B cell (primary cell): ENCODE measurements around the gene EIF1B. TPM values are rescaled to one million over a fixed set of nuclear protein-coding genes. Genes with fewer than 3 reads are reported as not detected.

Experiments
- ATAC-seq: fragments of 200-7000 bp; cut with Tn5 transposase; one replicate; pipeline ENCODE4 v1.10.0; 2021; ENCODE audit warnings: low read depth, mild to moderate bottlenecking, moderate number of reproducible peaks, moderate library complexity
- CTCF ChIA-PET: fragments of 350-600 bp; sonication (Branson Sonifier 250); formaldehyde crosslinking; loops from one replicate; lab custom pipeline; 2021; ENCODE audit warnings: antibody characterized with exemption, inconsistent platforms; lab: Charles Lee
- POLR2A ChIA-PET: fragments of 350-600 bp; sonication (Branson Sonifier 250); formaldehyde crosslinking; loops from one replicate; lab custom pipeline; 2021; ENCODE audit warnings: antibody characterized with exemption; lab: Charles Lee
- DNase-seq: peaks from one replicate; pipeline ENCODE4 v3.0.0; 2013
- H2AFZ ChIP-seq: 2 replicates; pipeline ENCODE4 v1.6.1; 2012; ENCODE audit warnings: mild to moderate bottlenecking, low read depth, low read length; ENCODE audit not compliant: insufficient read depth, poor library complexity, severe bottlenecking
- H3K27ac ChIP-seq, 2 donors: 1 replicate in 1 of 2; 2 replicates in 1 of 2; pipeline ENCODE4 v1.5.1; 2012 to 2013; ENCODE audit warnings: low read length in 2 of 2, mild to moderate bottlenecking in 2 of 2, moderate library complexity in 1 of 2
- H3K27me3 ChIP-seq, 4 experiments: fragments of 200-600 bp in 1 of 4; sonication (generic) in 1 of 4; replicated peaks in 1 of 4; 1 replicate in 2 of 4; 2 replicates in 2 of 4; pipeline versions ENCODE4 v1.6.1 to v1.7.0; 2013 to 2016; ENCODE audit warnings: low read length in 3 of 4, mild to moderate bottlenecking in 2 of 4, mixed read lengths in 1 of 4, moderate library complexity in 1 of 4; ENCODE audit not compliant: insufficient read depth in 4 of 4, control insufficient read depth in 3 of 4; ENCODE audit errors: control extremely low read depth in 1 of 4
- H3K36me3 ChIP-seq, 2 experiments: replicated peaks in 1 of 2; 1 replicate in 1 of 2; 2 replicates in 1 of 2; pipeline versions ENCODE4 v1.6.1 to v1.7.1; 2013; ENCODE audit warnings: low read length in 1 of 2; ENCODE audit not compliant: insufficient read depth in 2 of 2, control insufficient read depth in 1 of 2; ENCODE audit errors: control extremely low read depth in 1 of 2, extremely low read depth in 1 of 2
- H3K4me1 ChIP-seq, 2 donors: fragments of 200-600 bp in 1 of 2; sonication (generic) in 1 of 2; 1 replicate in 1 of 2; 2 replicates in 1 of 2; pipeline versions ENCODE4 v1.5.1 to v1.6.1; 2013 to 2017; ENCODE audit warnings: low read length in 2 of 2; ENCODE audit not compliant: control insufficient read depth in 2 of 2, insufficient read depth in 2 of 2
- H3K4me2 ChIP-seq: replicated peaks from 2 replicates; pipeline ENCODE3; 2012; ENCODE audit warnings: mild to moderate bottlenecking, low read depth, low read length; ENCODE audit not compliant: poor library complexity, severe bottlenecking
- H3K4me3 ChIP-seq, 5 experiments: fragments of 200-600 bp in 1 of 5; sonication (generic) in 1 of 5; 1 replicate in 3 of 5; 2 replicates in 2 of 5; pipeline versions ENCODE4 v1.5.1 to v1.7.0; 2011 to 2016; ENCODE audit warnings: low read length in 4 of 5, mild to moderate bottlenecking in 4 of 5, low read depth in 2 of 5, control low read depth in 1 of 5, moderate library complexity in 1 of 5; ENCODE audit not compliant: insufficient read depth in 1 of 5; ENCODE audit errors: control extremely low read depth in 1 of 5, extremely low read depth in 1 of 5
- H3K79me2 ChIP-seq: fragments of 200-600 bp; sonication (generic); one replicate; pipeline ENCODE4 v1.6.0; 2016; ENCODE audit warnings: low read length; ENCODE audit not compliant: control insufficient read depth, insufficient read depth
- H3K9ac ChIP-seq: fragments of 200-600 bp; sonication (generic); 2 replicates; pipeline ENCODE4 v1.6.1; 2017; ENCODE audit warnings: mild to moderate bottlenecking, low read length, moderate library complexity
- H3K9me3 ChIP-seq, 3 donors: one replicate each; pipeline versions ENCODE4 v1.6.1 to v1.7.1; 2013; ENCODE audit warnings: low read length in 2 of 3; ENCODE audit not compliant: control insufficient read depth in 2 of 3, insufficient read depth in 1 of 3; ENCODE audit errors: control extremely low read depth in 1 of 3
- H4K20me1 ChIP-seq: 2 replicates; pipeline ENCODE4 v1.6.0; 2012; ENCODE audit warnings: mild to moderate bottlenecking, low read length; ENCODE audit not compliant: insufficient read depth, control insufficient read depth, poor library complexity, severe bottlenecking
- H3K27ac Mint-ChIP-seq: one replicate; pipeline ENCODE4 v1.8.0; 2021; ENCODE audit warnings: mixed read lengths
- H3K27me3 Mint-ChIP-seq: one replicate; pipeline ENCODE4 v1.8.0; 2021; ENCODE audit warnings: mixed read lengths
- H3K4me1 Mint-ChIP-seq: one replicate; pipeline ENCODE4 v1.8.0; 2021; ENCODE audit warnings: mixed read lengths
- H3K4me3 Mint-ChIP-seq: one replicate; pipeline ENCODE4 v1.8.0; 2021; ENCODE audit warnings: mixed read lengths
- H3K9me3 Mint-ChIP-seq: one replicate; pipeline ENCODE4 v1.8.0; 2022; ENCODE audit warnings: mixed read lengths; ENCODE audit not compliant: insufficient read depth
- EZH2 ChIP-seq: IDR thresholded peaks from 2 replicates; pipeline ENCODE4 v1.6.1; 2012; ENCODE audit warnings: borderline replicate concordance, low read depth, mild to moderate bottlenecking, moderate library complexity, low read length; ENCODE audit not compliant: insufficient read depth, poor library complexity, severe bottlenecking
- WGBS: methylation state at CpG from one replicate; pipeline ENCODE4 v1.1.5; 2013; ENCODE audit warnings: missing lambda C conversion rate; ENCODE audit not compliant: insufficient coverage; 5-methylcytosine and 5-hydroxymethylcytosine counted together
- intact Hi-C: fragments of 100-400 bp; cut with micrococcal nuclease; formaldehyde crosslinking; loops from one replicate; pipeline ENCODE4 v1.10.0; 2022
- polyA plus RNA-seq: library from polyadenylated mRNA; depleted of rRNA; stranded (reverse); fragments of >200 nt; gene quantifications from 2 replicates; pipeline ENCODE4 v1.2.3, GENCODE V29; 2012
- total RNA-seq, 2 donors: library from RNA; stranded (reverse); fragments of 120-200 nt in 1 of 2; gene quantifications; 1 replicate in 1 of 2; 2 replicates in 1 of 2; pipeline versions ENCODE4 v1.2.3 to v1.2.4, GENCODE V29; 2013 to 2022
- TF ChIP-seq, protein P1 (sequence below): fragments of 200-600 bp; IDR thresholded peaks from one replicate; pipeline ENCODE4 v1.8.0; 2022; ENCODE audit warnings: antibody characterized with exemption, mild to moderate bottlenecking

Gene EIF1B
- total and polyA plus RNA-seq, 2 donors (not counting 1 experiment from before 2014, with no cell fraction given) = 76.7 to 78.1 TPM

DNA sequence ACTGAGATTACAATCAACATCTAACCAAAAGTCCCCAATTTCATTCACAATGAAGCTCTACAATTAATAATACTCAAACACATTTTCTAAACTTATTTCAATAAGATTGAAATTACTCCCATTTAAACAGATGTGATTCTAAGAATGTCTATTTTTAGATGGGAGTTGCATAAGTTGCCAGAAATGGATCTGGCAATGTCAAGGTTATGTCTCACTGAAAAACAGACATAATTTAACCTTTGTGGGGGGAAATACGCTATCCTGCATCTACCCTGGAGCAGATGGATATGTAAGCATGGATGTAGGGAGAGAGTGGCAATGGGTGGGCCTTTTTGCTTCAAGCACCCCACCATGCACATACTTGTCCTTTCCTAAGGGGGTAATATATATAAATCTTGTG, 6.7 kb upstream of the EIF1B start:
- no peaks in the 10 kb centered on the region for H3K9me3 Mint-ChIP-seq

DNA sequence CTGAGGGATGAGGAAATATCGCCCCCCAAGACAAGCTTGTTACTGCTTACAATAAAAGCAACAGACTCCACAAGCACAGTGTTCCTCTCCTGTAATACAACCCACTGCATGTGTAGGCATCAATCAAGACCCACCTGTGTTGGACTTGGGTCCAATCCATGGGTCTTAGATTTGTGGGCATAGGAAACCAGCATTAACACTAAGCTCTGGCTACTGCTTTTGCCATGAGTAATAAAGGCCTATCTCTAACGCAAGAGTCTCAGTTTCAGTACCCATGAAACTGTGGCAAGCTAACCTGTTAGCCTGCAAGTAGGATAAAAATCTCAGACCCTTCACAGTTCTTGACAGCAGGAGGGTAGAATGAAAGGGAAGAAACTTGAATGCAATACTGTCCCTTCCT, 5.2 kb upstream of the EIF1B start:
- ATAC-seq (no peak), DNase-seq (no peak)
- Histone ChIP-seq H3K79me2 (peaks cover 10% of the 10 kb centered on the region), H3K27me3 (no peaks in the 10 kb centered on the region), H4K20me1 (no peaks in the 10 kb centered on the region), H2AFZ (no peak overlapping the region), H3K4me1 (peaks cover 7 to 9% of the 10 kb centered on the region in 2 donors), H3K36me3 (peaks cover 0 to 14% of the 10 kb centered on the region in 2 experiments), H3K27ac (no peak overlapping the region), H3K4me3 (no peak overlapping the region), H3K4me2 (no peak overlapping the region), H3K9ac (no peak overlapping the region), H3K9me3 (no peaks in the 10 kb centered on the region)
- Mint-ChIP-seq H3K27me3 (no peaks in the 10 kb centered on the region), H3K4me1 (peaks cover 7% of the 10 kb centered on the region), H3K4me3 (no peak overlapping the region), H3K27ac (no peak overlapping the region), H3K9me3 (no peaks in the 10 kb centered on the region)
- ChIA-PET POLR2A (no interaction called here), CTCF (interaction anchor here (0.6 kb wide), 2 partner anchors 22 to 135 kb away, joined by 3 to 5 read pairs; no protein-coding TSS in a partner anchor)
- WGBS = 100% methylated on average over 1 of the region's 2 CpGs
- TF ChIP-seq EZH2 = no peak
- TF ChIP-seq, protein P1, sequence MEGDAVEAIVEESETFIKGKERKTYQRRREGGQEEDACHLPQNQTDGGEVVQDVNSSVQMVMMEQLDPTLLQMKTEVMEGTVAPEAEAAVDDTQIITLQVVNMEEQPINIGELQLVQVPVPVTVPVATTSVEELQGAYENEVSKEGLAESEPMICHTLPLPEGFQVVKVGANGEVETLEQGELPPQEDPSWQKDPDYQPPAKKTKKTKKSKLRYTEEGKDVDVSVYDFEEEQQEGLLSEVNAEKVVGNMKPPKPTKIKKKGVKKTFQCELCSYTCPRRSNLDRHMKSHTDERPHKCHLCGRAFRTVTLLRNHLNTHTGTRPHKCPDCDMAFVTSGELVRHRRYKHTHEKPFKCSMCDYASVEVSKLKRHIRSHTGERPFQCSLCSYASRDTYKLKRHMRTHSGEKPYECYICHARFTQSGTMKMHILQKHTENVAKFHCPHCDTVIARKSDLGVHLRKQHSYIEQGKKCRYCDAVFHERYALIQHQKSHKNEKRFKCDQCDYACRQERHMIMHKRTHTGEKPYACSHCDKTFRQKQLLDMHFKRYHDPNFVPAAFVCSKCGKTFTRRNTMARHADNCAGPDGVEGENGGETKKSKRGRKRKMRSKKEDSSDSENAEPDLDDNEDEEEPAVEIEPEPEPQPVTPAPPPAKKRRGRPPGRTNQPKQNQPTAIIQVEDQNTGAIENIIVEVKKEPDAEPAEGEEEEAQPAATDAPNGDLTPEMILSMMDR = no peak
- intact Hi-C loops = no loop called here

More for the DNA sequence above, 6.7 kb upstream of the EIF1B start:
- H3K27me3 ChIP-seq = no peaks in the 10 kb centered on the region
- H4K20me1 ChIP-seq = no peaks in the 10 kb centered on the region
- Mint-ChIP-seq H3K27ac (no peak overlapping the region), H3K4me3 (no peak overlapping the region), H3K27me3 (no peaks in the 10 kb centered on the region), H3K4me1 (no peaks in the 10 kb centered on the region)
- intact Hi-C loops = no loop called here
- DNase-seq = no peak
- no peak overlapping the region for H3K27ac ChIP-seq
- peaks cover 3% of the 10 kb centered on the region for H3K79me2 ChIP-seq
- H3K4me2 ChIP-seq = no peak overlapping the region
- H3K9me3 ChIP-seq = no peaks in the 10 kb centered on the region
- H3K4me3 ChIP-seq = no peak overlapping the region
- no peaks in the 10 kb centered on the region for H3K4me1 ChIP-seq
- TF ChIP-seq, protein P1 = no peak
- no peak for TF ChIP-seq EZH2
- H3K9ac ChIP-seq = no peak overlapping the region
- H2AFZ ChIP-seq = no peak overlapping the region
- ATAC-seq = no peak
- WGBS = no CpG with 5 or more reads among the region's 1 CpG
- ChIA-PET CTCF (no interaction called here), POLR2A (no interaction called here)
- H3K36me3 ChIP-seq = peaks cover 0 to 14% of the 10 kb centered on the region in 2 experiments
